Central memory CD8-positive, alpha-beta T cell (primary cell): ENCODE measurements around the gene WDFY2.

Experiments
- ATAC-seq: fragments of 150-1000 bp; cut with Tn5 transposase; replicated peaks from 2 replicates; pipeline ENCODE4 v1.10.0; 2022; ENCODE audit warnings: mild to moderate bottlenecking, moderate FRiP score, moderate number of reproducible peaks; ENCODE audit not compliant: poor library complexity, severe bottlenecking; ENCODE audit errors: extremely low read depth
- DNase-seq, 2 donors: peaks; one replicate each; pipeline ENCODE4 v3.0.0; 2021; ENCODE audit warnings: low spot score in 2 of 2
- H3K27ac Mint-ChIP-seq: one replicate; pipeline ENCODE4 v1.8.0; 2022; ENCODE audit warnings: low read depth, mild to moderate bottlenecking, moderate library complexity, mixed read lengths
- H3K27me3 Mint-ChIP-seq: one replicate; pipeline ENCODE4 v1.8.0; 2022; ENCODE audit warnings: mixed read lengths
- H3K36me3 Mint-ChIP-seq: one replicate; pipeline ENCODE4 v1.8.0; 2022; ENCODE audit warnings: mild to moderate bottlenecking, moderate library complexity, mixed read lengths; ENCODE audit not compliant: insufficient read depth
- H3K4me1 Mint-ChIP-seq: one replicate; pipeline ENCODE4 v1.8.0; 2022; ENCODE audit warnings: mixed read lengths
- H3K4me3 Mint-ChIP-seq: one replicate; pipeline ENCODE4 v1.8.0; 2022; ENCODE audit warnings: mild to moderate bottlenecking, moderate library complexity, mixed read lengths
- H3K9me3 Mint-ChIP-seq: one replicate; pipeline ENCODE4 v1.8.0; 2022; ENCODE audit warnings: mixed read lengths

Gene WDFY2

GRCh38 chr13:51773515-51773914 lies 189.3 kb downstream of the WDFY2 start:
- H3K27ac Mint-ChIP-seq, result no peak overlapping the region
- no peak overlapping the region for H3K4me3 Mint-ChIP-seq
- ATAC-seq, result no peak
- H3K4me1 Mint-ChIP-seq, result no peaks in the 10 kb centered on the region
- no peak for DNase-seq
- H3K9me3 Mint-ChIP-seq, result no peaks in the 10 kb centered on the region
- H3K27me3 Mint-ChIP-seq, result no peaks in the 10 kb centered on the region
- peaks cover 7% of the 10 kb centered on the region for H3K36me3 Mint-ChIP-seq

- peaks cover 4% of the 10 kb centered on the region for H3K36me3 Mint-ChIP-seq
- H3K4me3 Mint-ChIP-seq, result no peak overlapping the region
- H3K27me3 Mint-ChIP-seq, result no peaks in the 10 kb centered on the region
- peaks cover 5% of the 10 kb centered on the region for H3K4me1 Mint-ChIP-seq
- no peaks in the 10 kb centered on the region for H3K9me3 Mint-ChIP-seq
- no peak for ATAC-seq
- H3K27ac Mint-ChIP-seq, result no peak overlapping the region
- no peak for DNase-seq
These were observed 191.9 kb downstream of the WDFY2 start for GRCh38 chr13:51776179-51776578.

- no peaks in the 10 kb centered on the region for H3K9me3 Mint-ChIP-seq
- H3K4me1 Mint-ChIP-seq, result peaks cover 5% of the 10 kb centered on the region
- DNase-seq (no peak), ATAC-seq (no peak)
- no peaks in the 10 kb centered on the region for H3K27me3 Mint-ChIP-seq
- peaks cover 4% of the 10 kb centered on the region for H3K36me3 Mint-ChIP-seq
- H3K27ac Mint-ChIP-seq, result no peak overlapping the region
- no peak overlapping the region for H3K4me3 Mint-ChIP-seq
These were observed 193.7 kb downstream of the WDFY2 start for GRCh38 chr13:51777921-51778320.

GRCh38 chr13:51778392-51778791 lies 194.1 kb downstream of the WDFY2 start:
- ATAC-seq (no peak), DNase-seq (no peak)
- peaks cover 5% of the 10 kb centered on the region for H3K4me1 Mint-ChIP-seq
- H3K36me3 Mint-ChIP-seq, result peaks cover 4% of the 10 kb centered on the region
- H3K27ac Mint-ChIP-seq, result no peak overlapping the region
- H3K27me3 Mint-ChIP-seq, result no peaks in the 10 kb centered on the region
- H3K4me3 Mint-ChIP-seq, result no peak overlapping the region
- no peaks in the 10 kb centered on the region for H3K9me3 Mint-ChIP-seq

GRCh38 chr13:51780099-51780498 lies 195.8 kb downstream of the WDFY2 start:
- Mint-ChIP-seq H3K4me1 (peaks cover 11% of the 10 kb centered on the region), H3K9me3 (no peaks in the 10 kb centered on the region), H3K36me3 (peaks cover 2% of the 10 kb centered on the region), H3K27ac (no peak overlapping the region), H3K4me3 (no peak overlapping the region), H3K27me3 (no peaks in the 10 kb centered on the region)
- ATAC-seq (no peak), DNase-seq (no peak)

GRCh38 chr13:51781246-51782022 lies 197.2 kb downstream of the WDFY2 start:
- Mint-ChIP-seq H3K4me1 (peaks cover 11% of the 10 kb centered on the region), H3K4me3 (no peak overlapping the region), H3K27me3 (no peaks in the 10 kb centered on the region), H3K9me3 (no peaks in the 10 kb centered on the region), H3K36me3 (peaks cover 2% of the 10 kb centered on the region), H3K27ac (peak overlapping the region; percentile 10)
- no peak for DNase-seq
- no peak for ATAC-seq

GRCh38 chr13:51782026-51782710 lies 197.9 kb downstream of the WDFY2 start:
- H3K9me3 Mint-ChIP-seq, result no peaks in the 10 kb centered on the region
- no peaks in the 10 kb centered on the region for H3K27me3 Mint-ChIP-seq
- H3K36me3 Mint-ChIP-seq, result peaks cover 2% of the 10 kb centered on the region
- H3K4me3 Mint-ChIP-seq, result no peak overlapping the region
- DNase-seq (no peak), ATAC-seq (no peak)
- H3K27ac Mint-ChIP-seq, result peak overlapping the region; percentile 23
- H3K4me1 Mint-ChIP-seq, result peaks cover 11% of the 10 kb centered on the region

- H3K27ac Mint-ChIP-seq, result peak overlapping the region; percentile 19
These were observed 199.3 kb downstream of the WDFY2 start for GRCh38 chr13:51783428-51784094.

GRCh38 chr13:51784097-51784496 lies 199.8 kb downstream of the WDFY2 start:
- no peaks in the 10 kb centered on the region for H3K27me3 Mint-ChIP-seq
- DNase-seq, result no peak
- H3K36me3 Mint-ChIP-seq, result peaks cover under 1% of the 10 kb centered on the region
- no peak for ATAC-seq
- no peak overlapping the region for H3K4me3 Mint-ChIP-seq
- peaks cover 11% of the 10 kb centered on the region for H3K4me1 Mint-ChIP-seq
- no peaks in the 10 kb centered on the region for H3K9me3 Mint-ChIP-seq
- peak overlapping the region; percentile 19 for H3K27ac Mint-ChIP-seq

More at GRCh38 chr13:51783428-51784094, 199.3 kb downstream of the WDFY2 start:
- H3K36me3 Mint-ChIP-seq, result peaks cover 2% of the 10 kb centered on the region
- H3K4me1 Mint-ChIP-seq, result peaks cover 11% of the 10 kb centered on the region
- no peaks in the 10 kb centered on the region for H3K9me3 Mint-ChIP-seq
- H3K4me3 Mint-ChIP-seq, result no peak overlapping the region
- ATAC-seq (no peak), DNase-seq (no peak)
- no peaks in the 10 kb centered on the region for H3K27me3 Mint-ChIP-seq

- Mint-ChIP-seq H3K27ac (no peak overlapping the region), H3K4me3 (no peak overlapping the region), H3K9me3 (no peaks in the 10 kb centered on the region), H3K4me1 (peaks cover 6% of the 10 kb centered on the region), H3K27me3 (no peaks in the 10 kb centered on the region), H3K36me3 (peaks cover 2% of the 10 kb centered on the region)
- ATAC-seq (peak; percentile 49), DNase-seq (no peak)
These were observed 201.6 kb downstream of the WDFY2 start for GRCh38 chr13:51785712-51786424.

GRCh38 chr13:51786425-51787265 lies 202.4 kb downstream of the WDFY2 start:
- ATAC-seq, result no peak
- Mint-ChIP-seq H3K27me3 (no peaks in the 10 kb centered on the region), H3K4me3 (no peak overlapping the region), H3K9me3 (no peaks in the 10 kb centered on the region), H3K36me3 (peaks cover 2% of the 10 kb centered on the region), H3K27ac (no peak overlapping the region), H3K4me1 (peaks cover 6% of the 10 kb centered on the region)
- DNase-seq, result no peak
